Activated T-cell treated with anti-CD3 and anti-CD28 coated beads for 1 hour (primary cell): ENCODE data around the gene PMM2.
"Not testable (repeated sequence)": the region's sequence is repeated elsewhere in the genome, so short reads cannot be mapped to it uniquely, and the experiment has no call there.

Source experiments
- DNase-seq: peaks from one replicate; pipeline ENCODE4 v3.0.0-alpha.2; 2020; ENCODE audit warnings: low read depth

The PMM2 gene

DNA sequence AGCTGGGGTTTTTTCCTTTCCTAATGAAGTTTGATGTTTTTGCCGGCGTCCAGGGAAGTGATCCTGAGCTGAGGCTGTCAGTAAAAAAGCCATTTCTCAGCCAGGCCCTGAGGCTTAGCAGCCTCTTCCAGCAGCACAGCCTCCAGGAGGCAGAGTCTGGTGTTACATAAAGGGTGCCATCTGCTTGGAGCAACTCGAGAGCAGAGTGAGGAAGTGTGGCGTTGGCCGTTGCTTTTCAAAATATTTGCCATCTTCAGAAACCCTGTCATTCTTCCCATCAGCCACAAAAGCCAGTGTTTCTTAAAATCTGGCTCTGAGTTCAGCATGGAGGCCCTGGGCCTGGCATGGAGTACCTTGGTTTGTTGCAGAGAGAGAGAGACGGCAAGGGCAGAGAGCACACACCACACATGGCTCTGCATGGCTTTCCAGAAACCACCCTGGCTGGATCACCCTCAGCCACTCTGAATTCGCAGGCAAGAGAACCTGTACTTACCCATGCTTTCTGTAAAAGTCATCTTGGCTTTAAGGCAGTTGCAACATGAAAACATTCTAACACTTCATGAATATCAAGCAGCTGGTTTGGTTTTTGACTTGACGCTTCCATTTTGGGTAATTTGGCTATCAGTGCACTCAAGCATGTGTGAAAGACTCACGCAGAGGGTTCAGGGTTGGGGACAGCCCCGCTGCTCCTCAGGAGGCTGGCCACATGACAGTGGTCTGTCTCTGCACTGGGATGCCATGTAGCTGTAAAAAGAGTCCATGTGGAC, 21.0 kb downstream of the PMM2 start:
- DNase-seq: no peak

DNA sequence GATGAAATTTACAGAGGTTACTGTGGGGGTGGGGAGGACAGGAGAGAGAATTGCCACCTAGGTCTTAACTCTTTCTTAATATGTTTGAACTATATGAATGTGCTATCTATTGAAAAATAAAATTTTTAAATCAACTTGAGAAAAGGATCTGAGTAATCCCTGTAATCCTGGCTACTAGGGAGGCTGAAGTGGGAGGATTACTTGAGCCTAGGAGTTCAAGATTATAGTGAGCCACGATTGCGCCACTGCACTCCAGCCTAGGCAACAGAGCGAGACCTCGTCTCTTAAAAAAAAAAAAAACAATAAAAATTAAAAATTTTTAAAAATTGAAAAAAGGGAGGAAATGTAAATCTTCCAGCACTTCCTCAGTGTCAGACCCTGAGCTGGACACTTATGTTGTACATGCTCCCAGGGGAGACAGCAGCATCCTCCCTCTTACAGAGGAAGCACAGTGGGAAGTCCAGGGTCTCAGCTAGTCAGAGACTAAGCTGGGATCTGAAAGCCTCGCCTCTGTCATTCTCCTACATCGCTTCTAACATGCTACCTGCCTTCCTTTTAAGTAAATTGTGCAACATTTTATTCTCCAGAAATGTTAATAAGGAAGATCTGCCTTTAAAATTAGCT, 21.9 kb downstream of the PMM2 start:
- DNase-seq: no peak

DNA sequence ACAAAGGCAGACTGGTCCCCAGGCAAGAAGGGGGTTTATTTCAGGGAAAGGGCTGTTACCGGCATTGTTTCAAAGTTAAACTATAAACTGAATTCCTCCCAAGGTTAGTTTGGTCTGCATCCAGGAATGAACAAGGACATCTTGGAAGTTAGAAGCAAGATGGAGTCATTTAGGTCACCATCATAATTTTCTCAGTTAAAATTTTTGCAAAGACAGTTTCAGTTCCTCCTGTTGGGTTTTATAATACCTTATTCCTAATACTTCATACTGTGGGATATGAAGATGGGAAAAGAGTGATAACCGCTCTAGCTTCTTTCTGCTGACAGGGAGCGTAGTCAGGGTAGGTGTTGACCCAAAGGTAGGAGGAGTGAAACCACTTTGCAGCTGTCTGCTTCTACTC, 24.8 kb downstream of the PMM2 start:
- no peak for DNase-seq

DNA sequence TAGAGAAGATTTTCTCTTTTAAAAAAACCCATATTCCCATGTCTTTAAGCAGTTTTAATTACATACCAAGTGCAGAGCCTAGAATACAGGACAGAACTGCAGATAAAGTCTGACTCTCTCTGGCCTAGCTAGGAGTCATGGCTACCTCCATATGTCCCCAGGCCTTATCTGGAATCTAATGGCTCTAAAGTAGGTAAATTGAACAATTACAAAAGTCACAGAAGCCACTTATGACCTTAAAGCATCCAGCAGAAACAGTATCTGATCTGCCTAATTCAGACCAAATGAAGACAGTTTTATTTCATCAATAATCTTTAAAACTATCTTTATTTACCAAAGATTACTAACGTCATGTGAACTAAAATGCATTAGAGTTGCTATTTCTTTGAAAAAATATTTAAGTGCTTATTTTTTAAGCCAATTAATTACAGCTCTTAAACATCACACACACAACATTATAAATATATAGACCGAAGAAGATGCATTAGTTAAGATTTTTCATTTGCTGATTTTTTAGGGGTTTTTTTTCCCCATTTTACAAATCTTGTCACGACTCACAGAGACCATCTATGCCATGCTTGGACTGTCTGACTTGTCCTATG, 28.7 kb downstream of the PMM2 start:
- no peak for DNase-seq

DNA sequence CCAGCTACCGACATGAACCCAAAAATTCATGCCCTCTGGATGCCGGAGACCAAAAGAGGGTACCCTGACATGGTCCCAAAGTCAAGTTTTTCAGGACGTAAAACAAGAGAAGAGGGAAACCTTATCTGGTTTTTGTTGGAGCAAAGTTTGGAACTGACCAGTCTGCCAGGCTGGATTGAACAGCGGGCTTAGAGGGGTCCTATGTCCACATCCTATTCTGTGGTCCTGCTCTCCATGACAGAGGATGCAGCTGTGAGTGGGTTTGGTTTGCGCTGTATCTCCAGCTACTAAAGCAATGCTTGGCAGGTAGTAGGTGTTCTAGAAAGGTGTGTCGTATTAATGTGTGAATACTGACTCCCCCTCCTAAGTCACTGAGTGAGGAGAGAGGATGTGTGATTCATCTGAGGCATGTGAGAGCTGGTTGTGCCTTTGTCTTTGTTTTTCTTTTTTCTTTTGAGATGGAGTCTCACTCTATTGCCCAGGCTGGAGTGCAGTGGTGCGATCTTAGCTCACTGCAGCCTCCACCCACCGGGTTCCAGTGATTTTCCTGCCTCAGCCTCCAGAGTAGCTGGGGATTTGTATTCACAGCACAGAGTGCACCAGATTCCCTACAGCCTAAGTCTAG, 31.0 kb downstream of the PMM2 start:
- no peak for DNase-seq

DNA sequence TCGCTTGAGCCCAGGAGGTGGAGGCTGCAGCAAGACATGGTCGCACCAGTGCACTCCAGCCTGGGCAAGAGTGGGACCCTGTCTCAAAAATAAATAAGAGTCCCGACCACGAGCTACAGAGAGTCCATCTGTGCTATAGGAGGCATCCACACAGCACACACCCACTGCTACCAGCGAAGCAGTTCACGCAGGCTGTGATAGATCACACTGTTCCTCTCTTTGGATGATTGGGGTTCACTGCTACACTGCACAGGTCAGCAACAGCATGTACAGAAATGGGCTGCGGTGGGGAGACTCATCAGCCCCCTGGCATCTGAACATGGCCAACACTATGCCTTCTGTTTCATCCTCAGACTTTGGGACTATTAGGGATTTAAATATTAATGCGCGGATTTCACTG, 33.8 kb downstream of the PMM2 start:
- DNase-seq: no peak

DNA sequence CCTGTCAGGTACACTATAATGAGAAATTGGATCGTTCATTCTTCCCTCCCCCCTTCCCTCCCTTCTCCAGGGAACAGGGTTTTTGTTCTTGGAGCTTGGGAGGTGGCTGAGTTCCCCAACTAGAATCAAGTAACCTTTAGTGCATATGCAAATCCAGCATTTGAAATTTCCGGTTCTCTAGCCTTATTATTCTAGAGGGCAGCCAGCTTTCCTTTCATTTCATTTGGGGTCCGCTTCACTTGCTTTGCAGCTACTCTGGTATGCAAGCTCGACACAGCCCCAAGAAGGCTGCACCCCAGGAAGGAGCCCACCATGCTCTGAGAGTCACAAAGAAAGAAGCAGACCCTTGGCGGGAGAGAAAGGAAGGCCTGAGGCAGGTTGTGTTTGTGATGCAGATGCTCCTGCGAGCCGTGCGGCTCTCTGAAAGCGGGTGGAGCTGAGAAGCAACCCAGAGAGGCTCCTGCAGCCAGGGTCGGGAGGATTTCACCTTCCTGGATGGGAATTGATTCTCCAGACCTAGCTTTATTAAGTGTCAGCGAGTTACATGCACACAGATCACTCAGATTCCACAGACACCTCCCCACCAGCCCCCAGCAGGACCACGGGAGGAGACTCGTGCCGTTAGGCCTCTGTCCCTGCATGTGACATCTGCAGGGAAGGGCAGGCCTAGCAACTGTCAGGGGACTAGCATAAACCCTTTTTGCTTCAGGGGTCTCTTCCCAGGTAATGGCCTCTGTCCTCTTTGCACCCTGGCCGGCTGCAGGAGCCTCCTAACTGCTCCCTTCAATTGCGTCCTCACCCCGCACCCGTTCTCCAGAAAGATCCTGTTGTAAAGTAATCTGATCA, 34.5 kb downstream of the PMM2 start:
- DNase-seq: no peak

DNA sequence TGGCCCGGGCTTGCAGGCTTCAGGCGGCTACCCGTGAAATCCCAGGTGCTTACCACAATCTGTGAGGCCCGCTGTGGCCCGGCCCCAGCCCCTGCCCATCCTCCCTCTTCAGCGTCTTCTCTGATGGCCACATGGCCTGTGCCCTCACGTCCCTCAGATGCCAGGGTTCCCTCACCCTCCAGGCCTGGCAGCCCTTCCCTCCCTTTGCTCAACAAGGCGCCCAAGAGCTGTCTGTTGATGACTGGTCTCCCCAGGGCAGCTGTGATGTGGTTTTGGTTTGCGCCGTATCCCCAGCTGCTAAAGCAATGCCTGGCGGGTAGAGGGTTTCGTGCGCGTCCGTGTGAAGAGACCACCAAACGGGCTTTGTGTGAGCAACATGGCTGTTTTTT, 35.1 kb downstream of the PMM2 start:
- no peak for DNase-seq

DNA sequence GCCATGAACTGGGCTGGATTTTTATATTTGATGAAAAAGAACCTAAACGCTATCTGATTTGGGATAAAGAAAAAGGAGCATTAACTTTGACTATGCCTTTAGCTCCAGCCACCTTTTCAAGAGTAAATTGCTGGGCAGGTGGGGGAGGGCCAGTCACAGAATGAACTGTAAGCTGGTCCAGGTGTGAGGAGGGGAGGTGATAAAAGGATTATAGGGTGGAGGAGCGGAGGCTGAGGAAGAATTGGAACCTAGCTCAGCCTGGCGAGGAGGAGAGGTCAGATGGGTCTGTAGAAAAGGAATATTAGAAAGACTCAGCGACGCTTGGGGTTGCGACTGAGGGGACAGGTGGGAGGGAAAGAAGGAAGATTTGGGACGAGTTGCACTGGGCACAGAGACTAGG, 39.2 kb downstream of the PMM2 start:
- DNase-seq: not testable (repeated sequence)

DNA sequence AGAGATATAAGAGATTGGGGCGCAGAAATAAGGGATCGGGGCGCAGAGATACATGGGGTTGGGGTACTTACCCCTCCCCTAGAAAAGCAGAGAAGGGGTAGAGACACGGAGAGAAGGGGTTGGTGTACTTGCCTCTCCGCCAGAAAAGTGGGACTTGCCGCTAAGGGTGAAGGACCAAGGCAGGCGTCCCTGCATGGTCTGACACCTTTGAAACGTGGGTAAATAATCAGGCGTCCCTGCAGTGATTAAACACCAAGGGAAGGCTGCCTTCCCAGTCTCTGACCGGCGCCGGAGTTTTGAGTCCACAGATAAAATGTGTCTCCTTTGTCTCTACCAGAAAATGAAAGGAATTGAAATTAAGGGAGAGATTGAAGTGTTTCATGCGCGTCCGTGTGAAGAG, 40.0 kb downstream of the PMM2 start:
- DNase-seq: not testable (repeated sequence)

DNA sequence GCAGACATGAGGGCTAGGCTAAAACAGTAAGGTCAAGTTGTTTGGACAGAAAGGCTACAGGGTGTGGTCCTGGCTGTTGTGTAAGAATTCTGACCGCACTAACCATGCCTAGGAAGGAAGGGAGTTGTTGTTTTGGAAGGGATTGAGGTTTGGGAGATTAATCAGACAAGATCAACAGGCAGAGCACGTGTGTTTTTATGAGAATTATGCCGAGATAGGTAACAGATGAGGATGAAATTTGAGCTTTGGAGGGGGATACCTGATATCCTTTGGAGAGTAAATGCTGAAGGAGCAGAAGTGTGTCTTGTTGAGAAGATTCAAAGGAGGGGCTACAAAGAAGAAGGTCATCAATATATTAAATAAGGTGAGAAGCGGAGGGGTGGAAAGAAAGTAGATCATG, 44.4 kb downstream of the PMM2 start:
- not testable (repeated sequence) for DNase-seq

DNA sequence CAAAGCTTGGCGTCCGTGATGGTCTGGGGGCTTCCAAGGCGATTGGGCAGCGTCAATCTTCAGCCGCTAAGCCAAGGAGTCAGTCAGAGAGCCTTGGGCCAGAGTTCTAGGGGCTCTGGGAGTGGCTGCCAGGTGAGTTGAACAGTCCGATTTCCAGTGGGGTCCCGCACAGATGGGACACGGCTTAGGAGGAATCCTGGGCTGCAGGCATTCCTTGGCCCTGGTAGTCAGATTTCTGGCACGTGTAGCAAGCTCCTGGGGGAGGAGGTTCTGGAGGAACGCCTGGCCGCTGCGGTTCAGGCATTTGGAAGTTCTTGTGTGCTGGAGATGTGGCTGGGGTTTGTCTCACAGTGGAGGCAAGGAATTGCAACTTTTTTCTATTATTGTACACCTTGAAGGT, 45.7 kb downstream of the PMM2 start:
- not testable (repeated sequence) for DNase-seq

DNA sequence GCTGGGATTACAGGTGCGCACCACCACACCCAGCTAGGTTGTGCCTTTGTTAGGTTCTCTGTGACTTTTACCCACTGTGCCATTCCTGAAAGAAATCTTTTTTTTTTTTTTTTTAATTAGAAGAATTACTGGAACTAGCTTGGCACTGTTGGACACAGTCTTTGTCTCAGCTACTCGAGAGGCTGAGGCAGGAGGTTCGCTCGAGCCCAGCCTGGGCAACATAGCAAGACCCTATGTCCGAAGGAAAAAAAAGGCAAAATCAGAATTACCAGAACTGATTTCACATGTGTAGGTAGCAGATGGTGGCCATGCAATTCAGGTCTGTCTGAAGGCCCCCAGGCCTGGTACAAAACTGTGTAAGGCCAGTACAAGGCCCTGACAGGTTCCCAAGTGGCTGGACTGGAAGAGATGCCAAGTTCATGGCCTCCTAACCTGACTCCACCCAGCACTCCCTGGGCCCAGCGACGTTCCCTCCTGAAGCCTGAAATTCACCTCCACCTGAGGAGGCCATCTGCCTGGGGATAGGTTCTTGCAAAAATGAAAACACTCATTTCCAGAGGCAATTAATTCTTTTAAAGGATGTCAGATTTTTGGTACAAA, 48.2 kb downstream of the PMM2 start:
- DNase-seq: no peak

DNA sequence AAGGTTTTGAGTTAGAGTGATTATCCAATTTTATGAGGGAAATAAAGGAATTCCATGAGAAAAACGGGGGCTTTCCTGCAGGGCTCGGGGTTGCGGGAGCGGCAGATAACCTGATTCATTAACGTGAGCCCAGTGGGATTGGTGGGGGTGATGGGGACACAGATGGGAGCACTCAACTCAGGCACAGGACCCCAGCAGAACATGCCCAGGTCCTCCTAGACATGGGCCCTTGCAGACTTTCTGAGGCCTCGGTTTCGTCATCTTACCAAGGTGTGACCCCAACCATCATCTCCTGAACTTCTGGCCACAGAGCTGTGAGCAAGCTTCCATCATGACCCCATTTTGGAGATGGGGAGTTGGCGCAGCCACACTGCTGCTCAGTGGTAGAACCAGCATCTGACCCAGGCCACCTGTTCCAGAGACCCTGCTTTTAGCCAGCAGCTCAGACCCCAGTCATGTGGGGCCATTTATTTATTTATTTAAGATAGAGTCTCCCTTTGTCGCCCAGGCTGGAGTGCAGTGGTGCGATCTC, 48.8 kb downstream of the PMM2 start:
- no peak for DNase-seq

DNA sequence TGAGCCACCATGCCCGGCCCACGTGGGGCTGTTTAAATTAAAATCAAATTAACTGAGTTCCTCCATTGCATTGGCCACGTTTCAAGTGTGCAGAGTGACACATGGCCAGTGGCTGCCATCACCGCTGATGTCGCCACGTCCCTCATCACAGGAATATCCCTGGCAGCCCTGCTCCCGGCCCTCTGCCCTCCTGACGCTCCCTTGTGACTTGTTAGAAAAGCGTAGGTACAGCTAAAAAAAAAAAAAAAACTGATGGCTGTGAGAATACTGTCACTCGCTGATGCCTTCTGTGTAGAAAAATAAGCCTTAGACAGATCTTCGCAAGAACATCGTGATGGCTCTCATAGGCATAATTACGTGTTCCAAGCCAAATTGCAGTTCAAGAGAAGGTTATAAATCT, 49.5 kb downstream of the PMM2 start:
- no peak for DNase-seq

DNA sequence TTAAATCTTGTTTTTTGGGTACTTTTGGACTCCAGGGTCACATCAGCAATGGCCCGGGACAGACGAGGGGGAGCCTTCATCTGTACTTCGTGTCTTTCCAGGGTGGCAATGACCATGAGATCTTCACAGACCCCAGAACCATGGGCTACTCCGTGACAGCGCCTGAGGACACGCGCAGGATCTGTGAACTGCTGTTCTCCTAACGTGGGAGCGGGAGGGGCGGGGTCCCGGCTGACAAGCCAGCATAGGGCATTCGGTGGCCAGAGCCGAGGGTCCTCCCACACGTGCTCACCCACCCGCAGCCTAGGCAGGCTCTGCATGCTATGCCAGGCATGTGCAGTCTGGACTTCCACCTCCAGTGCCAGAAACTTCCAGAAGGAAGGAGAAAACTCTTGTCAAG, 50.0 kb downstream of the PMM2 start:
- no peak for DNase-seq

DNA sequence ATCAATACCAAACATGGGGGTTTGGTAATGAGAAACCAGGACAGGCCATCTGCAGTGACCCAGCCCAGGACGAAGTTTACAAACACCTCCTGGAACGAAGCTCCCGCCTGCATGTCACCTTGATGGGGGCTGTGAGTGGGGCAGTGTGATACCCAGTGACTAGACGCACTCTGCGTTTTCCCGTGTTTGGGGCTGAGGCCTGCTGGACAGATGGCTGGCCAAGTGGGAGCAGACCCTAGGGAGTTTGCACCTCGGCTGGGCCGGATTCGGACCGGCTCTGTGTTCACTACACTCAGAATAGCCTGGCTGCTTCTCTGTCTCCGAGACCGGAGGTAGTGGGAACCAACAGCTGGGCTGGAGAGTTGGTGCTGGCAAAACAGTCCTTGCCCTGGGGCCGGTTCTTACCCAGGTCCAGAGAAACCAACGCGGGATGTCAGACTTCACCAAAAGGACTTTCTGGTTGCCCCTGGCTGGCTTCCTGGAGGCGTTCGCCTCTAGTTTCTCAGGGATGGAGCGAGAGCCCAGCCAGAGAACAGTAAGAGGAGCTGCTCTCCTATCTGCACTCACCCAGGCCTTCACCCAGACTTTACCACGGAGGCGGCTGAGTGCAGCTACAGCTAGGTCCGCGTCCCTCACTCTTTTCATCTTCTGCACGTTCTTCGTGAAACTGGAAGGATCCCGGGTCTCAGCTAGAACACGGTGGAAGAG, 50.7 kb downstream of the PMM2 start:
- no peak for DNase-seq

DNA sequence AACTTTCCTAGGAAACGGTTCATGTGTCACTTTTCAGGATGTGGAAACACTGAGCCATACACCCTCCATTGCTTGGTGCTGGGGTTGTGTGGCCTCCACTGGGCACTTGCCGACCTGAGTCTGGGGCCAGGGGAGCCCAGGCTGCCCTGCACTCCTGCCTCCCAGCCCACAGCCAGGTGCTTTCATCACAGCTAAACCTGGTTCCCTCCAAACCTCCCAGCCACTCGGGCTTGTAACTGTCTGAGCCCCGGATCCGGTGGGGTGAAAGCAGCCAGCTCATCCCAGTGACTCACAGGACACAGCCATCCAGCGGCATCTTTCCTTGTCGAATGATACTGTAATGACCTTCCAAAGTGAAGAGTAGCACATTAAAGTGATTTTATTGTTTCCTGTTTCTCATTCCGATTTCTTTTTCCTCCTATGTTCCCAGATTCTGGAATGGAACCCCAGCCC, 51.3 kb downstream of the PMM2 start:
- DNase-seq: no peak

DNA sequence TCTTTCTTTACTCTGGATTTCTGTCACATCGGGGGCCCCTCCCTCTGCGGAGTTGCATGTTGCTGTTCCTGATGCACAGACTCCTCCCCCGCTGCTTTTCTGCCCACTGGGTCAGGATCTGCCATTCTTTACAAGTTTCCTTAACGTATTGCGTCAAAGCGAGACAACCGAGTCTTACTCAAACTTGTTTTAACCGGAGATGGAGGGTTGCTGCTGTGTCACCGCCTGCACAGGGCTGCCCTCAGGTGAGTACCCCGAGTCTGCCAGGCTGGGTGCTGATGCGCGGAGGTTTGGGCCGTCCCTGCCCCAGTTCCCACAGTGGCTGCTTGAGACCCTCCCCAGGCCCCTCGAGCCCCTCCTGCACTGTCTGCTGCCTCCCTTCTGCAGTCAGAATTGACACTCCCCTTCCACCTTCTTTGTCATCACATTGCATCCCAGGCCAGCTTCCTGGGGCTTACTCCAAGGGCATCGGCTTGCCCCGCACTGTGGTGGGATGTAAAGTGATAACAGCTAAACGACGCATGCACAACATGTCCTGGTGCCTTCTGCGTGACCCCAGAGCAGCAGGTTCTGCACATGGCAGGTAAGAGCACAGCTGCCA, 51.9 kb downstream of the PMM2 start:
- DNase-seq: no peak

DNA sequence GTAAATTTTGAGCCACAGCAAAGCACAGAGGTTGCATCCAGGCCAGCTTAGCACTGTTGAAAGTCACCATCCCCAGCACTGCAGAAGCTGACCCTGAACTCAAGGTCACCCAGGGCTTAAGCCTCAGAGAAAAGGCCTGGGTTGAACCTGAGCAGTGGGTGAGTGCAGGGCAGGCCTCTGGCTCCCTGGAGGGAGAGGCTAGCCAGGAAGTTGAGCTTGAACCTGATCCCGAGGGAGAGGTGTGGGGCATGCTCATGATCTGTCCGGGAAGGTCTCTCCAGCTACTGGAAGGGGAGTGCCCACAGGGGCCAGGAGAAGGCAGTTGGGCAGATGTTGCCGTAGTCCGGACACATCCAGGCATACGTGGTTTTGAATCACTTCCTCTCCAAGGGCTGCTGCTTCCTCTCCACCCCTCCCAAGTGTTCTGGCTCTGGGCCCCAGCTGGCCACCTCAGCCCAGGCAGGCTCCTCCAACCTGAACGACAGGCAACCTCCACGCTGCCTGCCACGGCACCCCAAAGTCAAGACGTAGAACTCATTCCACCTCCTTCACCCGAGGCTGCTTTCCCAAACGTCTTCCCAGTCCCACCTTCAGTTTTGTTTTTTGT, 52.7 kb downstream of the PMM2 start:
- DNase-seq: no peak
